ENCODE results near the gene TTC12. TPM values are rescaled to one million over a fixed set of nuclear protein-coding genes. Genes with fewer than 3 reads are reported as not detected.

TTC12 gene
- total RNA-seq: 10 to 100 TPM; 14.2 to 14.3 TPM

DNA sequence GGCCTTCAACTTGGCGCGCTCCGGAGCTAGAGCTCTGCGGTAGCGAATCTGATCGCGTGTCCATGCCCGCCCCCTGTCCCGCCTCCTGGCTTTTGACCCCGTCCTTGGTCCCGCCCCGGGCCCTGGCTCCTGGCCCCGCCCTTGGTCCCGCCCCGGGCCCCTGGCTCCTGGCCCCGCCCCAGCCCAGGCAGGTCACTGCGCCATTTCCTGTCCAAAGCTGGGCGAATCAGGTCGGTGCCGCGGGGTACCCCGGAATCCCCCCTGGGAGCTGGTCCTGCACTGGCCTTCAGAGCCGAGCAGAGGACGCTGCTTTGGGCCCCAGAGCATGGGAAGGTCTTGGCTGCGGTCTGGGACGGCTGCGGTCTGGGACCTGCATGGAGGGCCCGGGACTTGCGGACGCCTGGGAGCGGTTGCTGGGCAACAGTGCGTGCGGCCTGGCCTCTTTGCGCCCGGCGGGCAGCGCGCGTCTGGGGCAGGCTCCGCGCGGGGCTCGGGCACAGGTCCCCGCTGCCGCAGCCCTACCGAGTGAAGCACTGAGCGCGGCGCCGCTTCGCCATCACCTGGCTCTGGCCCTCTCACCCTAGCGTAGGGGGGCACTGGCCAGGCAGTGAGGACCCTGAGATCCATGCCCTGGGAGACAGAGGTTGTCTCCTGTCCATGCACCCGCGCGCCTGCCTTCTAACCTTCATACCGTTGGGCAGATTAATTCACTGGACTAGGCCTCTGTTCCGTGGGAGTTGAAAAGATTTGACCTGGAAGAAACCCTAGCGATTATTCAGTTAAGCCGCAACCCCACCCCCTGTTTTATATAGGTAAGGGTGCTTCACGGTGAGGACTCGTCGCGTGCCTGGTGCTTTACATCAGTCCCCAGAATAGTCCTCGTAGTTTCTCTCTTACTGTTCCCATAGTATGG is at the start of gene TTC12:
TTC12 (plus strand) TSS at position 195 of the 913 bp plus-strand sequence. CDS start 1,675 bp downstream, outside the sequence.
- POLR2A ChIA-PET: interaction anchor here (0.9 kb wide), 1 partner anchor 72 kb away, joined by 3 read pairs; no protein-coding TSS in a partner anchor
- CTCF ChIA-PET: interaction anchor here (0.9 to 1.7 kb wide), 2 partner anchors 8 to 458 kb away, joined by 3 to 6 read pairs; partner anchors contain the start of gene ZW10

- POLR2A ChIA-PET: no interaction called here
- CTCF ChIA-PET: no interaction called here
Measured at GRCh38 chr11:113265362-113265761, 49.0 kb upstream of the TTC12 start.

GRCh38 chr11:113267493-113267892 is 46.9 kb upstream of the TTC12 start:
- ChIA-PET POLR2A (no interaction called here), CTCF (no interaction called here)

- ChIA-PET POLR2A (no interaction called here), CTCF (no interaction called here)
Measured at GRCh38 chr11:113269096-113269495, 45.3 kb upstream of the TTC12 start.

DNA sequence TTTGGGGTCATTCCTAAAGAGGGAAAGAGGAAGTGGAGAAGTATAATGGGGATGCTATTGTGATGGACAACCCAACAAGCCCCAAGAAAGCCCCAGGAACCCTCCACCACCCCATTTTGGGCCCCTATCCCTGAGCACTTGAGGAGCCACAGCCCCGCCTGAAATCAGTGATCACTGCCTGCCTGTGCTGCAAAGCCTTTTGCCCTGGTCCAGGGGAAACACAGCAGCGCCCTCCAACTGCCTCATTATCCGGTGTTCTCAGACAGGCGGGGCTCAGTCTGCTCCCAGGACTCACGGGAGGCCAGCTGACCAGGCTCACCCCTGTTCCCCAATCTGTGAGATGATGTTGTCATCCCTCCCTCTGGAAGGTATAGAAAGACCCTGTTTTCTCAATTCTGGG is 44.7 kb upstream of the TTC12 start:
- ChIA-PET CTCF (no interaction called here), POLR2A (no interaction called here)

GRCh38 chr11:113270080-113270479 is 44.3 kb upstream of the TTC12 start:
- ChIA-PET POLR2A (no interaction called here), CTCF (interaction anchor here (0.6 kb wide), 1 partner anchor 1122 kb away, joined by 3 read pairs; no protein-coding TSS in a partner anchor)

GRCh38 chr11:113271551-113272245 is 42.7 kb upstream of the TTC12 start:
- ChIA-PET CTCF (no interaction called here), POLR2A (no interaction called here)

- ChIA-PET POLR2A (no interaction called here), CTCF (no interaction called here)
Measured at GRCh38 chr11:113272281-113272680, 42.1 kb upstream of the TTC12 start.

GRCh38 chr11:113272927-113273615 is 41.3 kb upstream of the TTC12 start:
- ChIA-PET CTCF (no interaction called here), POLR2A (no interaction called here)

DNA sequence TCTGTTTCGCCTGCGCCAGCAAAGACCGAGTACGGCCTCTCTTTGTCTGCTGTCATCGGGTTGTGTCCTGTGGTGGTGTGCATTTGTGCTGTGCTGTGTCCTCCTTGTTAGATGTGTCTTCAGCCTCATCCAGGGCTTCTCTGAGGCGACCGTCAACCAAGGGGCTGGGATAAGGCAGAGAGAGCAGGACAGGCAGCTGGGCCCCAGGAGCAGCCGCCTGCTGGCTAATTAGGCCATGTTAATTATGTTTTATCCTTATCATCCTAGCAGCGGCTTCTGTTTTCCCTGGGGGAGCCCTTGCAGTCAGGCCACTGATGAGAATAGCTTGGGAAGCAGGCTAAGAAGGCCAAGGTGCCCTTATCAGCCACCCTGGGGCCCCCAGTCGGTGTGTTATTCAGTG is 40.7 kb upstream of the TTC12 start:
- ChIA-PET POLR2A (no interaction called here), CTCF (no interaction called here)

DNA sequence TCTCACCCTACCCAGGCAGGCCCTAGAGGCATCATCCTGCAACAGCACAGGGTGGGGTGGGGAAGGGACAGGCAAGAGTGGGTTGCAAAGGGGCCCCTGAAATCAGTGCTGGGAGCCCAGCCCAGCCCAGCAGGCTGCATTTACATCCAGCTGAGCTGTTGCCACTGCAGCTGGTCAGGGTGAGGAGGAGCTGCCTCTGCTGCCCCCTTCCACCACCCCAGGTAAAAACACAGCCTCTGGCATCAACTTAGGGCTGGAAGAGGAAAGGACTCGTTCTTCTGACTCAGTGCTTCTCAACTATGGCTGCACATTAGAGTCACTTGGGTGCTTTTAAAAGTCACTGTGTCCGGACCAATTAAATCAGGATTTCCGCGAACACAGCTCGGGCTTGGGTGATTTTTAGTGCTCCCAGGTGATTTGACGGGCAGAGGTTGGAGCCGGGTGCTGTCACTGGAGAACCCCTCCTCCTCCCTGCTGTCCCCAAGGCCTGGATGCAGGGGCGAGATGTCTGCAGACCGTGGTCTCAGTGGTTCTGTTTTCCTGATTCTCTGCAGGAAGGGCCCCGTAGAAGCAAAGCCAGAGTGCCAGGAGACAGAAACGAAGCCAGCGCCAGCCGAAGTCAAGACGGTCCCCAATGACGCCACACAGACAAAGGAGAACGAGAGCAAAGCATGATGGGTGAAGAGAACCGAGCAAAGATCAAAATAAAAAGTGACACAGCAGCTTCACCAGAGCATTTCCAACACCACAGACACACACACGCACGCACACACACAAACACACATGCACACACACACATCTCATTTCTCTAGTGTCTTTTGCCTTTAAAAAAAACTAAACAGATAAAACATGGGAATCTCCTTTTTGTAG is 39.4 kb upstream of the TTC12 start:
- POLR2A ChIA-PET: no interaction called here
- CTCF ChIA-PET: interaction anchor here (1.3 kb wide), 1 partner anchor 13 kb away, joined by 4 read pairs; no protein-coding TSS in a partner anchor

DNA sequence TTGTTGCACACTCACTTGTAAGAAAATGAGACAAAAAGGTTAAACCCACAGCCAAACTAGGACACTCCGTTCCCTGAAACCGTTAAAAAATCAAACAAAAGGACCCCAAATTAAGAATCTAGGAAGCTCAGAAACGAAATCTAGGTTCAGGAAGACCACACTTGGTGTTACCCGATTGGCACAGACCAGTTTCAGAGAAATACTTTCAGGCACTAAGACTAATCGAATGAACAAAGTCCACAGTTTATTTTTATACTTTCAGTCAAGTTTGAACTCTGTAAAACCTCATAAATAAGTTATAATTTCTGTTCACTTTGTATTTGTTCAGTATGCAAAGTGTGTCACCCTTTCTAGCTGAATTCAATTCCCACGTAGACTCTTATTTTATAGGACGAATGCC is 38.8 kb upstream of the TTC12 start:
- ChIA-PET CTCF (interaction anchor here (1.3 kb wide), 1 partner anchor 13 kb away, joined by 4 read pairs; no protein-coding TSS in a partner anchor), POLR2A (no interaction called here)

DNA sequence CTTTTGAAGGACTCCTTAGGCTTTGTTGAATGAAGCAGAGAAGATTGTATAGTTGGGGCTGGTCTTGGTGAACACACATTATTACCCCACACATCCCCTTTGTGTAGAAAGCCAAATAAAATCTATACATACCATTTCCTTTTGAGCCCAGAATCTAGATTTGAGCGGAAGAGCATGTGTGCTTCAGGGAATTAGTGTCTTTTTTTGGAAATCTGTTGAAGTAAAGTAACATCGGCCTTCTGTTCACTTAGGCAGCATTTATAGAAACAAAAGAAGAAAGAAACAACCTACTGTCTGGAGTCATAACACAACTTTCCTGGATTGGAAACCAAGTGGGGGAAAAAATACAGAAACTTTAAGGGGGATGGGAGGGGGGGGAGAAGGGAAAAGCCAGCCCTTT is 37.9 kb upstream of the TTC12 start:
- CTCF ChIA-PET: interaction anchor here (1.3 kb wide), 1 partner anchor 12 kb away, joined by 4 read pairs; no protein-coding TSS in a partner anchor
- POLR2A ChIA-PET: no interaction called here

GRCh38 chr11:113277907-113278306 is 36.5 kb upstream of the TTC12 start:
- POLR2A ChIA-PET: no interaction called here
- CTCF ChIA-PET: interaction anchor here (1.7 kb wide), 1 partner anchor 12 kb away, joined by 7 read pairs; no protein-coding TSS in a partner anchor

DNA sequence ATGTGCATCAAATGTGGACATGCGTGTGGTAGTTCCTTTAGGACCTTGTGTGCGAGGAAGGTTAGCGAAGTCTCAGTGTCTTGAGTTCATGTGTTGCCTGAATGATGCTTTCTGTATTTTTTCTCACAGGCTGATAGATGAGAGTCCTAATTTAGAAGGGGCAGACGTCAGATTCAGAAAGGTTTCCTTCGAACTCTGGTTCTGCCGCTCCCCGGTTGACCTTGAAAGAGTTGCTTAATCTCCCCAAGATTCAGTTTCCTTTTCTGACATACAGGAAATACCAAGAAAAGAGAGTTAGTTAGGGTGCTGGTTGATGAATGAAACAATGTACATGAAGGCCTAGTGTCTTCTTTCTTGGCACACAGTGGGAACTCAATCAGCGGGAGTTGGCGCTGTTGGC is 35.9 kb upstream of the TTC12 start:
- ChIA-PET POLR2A (no interaction called here), CTCF (interaction anchor here (1.7 kb wide), 1 partner anchor 11 kb away, joined by 7 read pairs; no protein-coding TSS in a partner anchor)

DNA sequence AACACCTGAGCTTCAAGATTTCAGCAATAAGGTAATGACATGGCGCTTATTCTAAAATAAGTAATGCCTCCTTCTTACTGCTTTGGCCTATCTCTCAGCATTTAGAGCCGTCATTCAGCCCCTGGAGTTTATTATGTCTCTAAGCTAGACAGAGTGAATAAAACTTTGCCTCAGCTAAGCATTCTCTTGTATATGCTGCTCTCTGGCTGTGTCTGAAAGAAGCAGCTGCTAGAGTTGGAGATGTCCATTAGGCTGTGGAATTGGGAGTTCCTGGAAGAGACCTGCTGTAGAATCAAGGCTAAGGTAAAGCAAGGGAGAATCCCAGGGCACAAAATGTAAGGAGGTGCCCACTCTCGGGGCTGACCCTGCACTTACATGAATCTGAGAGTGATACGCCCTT is 35.5 kb upstream of the TTC12 start:
- POLR2A ChIA-PET: no interaction called here
- CTCF ChIA-PET: interaction anchor here (1.7 kb wide), 1 partner anchor 11 kb away, joined by 7 read pairs; no protein-coding TSS in a partner anchor

- POLR2A ChIA-PET: no interaction called here
- CTCF ChIA-PET: interaction anchor here (1.7 kb wide), 1 partner anchor 10 kb away, joined by 7 read pairs; no protein-coding TSS in a partner anchor
Measured at GRCh38 chr11:113279591-113279990, 34.8 kb upstream of the TTC12 start.

GRCh38 chr11:113281052-113281725 is 33.2 kb upstream of the TTC12 start:
- CTCF ChIA-PET: no interaction called here
- POLR2A ChIA-PET: no interaction called here

Measured in activated CD8-positive, alpha-beta memory T cell treated with anti-CD3 and anti-CD28 coated beads for 36 hours (primary cell).